ENCODE results near the gene AKAP5.

GRCh38 chr14:64467566-64467965 lies 2.3 kb downstream of the AKAP5 start:
- no peak for TF ChIP-seq CTCF (IDR thresholded peaks at IDR 0.05 in 4 of 5, conservative IDR thresholded peaks at IDR 0.05 in 1 of 5)
- TF ChIP-seq POLR2A (IDR thresholded peaks at IDR 0.05): no peak
